Measurements from ENCODE around the gene PARD3B. TPM values are rescaled to one million over a fixed set of nuclear protein-coding genes. Genes with fewer than 3 reads are reported as not detected.

The PARD3B gene
- total and polyA plus RNA-seq, 10 of the 15 experiments (the other 5 are each of a cell fraction or from before 2014, with no cell fraction given), result 0.01 to 0.54 (median 0.07) TPM; not detected in 7

DNA sequence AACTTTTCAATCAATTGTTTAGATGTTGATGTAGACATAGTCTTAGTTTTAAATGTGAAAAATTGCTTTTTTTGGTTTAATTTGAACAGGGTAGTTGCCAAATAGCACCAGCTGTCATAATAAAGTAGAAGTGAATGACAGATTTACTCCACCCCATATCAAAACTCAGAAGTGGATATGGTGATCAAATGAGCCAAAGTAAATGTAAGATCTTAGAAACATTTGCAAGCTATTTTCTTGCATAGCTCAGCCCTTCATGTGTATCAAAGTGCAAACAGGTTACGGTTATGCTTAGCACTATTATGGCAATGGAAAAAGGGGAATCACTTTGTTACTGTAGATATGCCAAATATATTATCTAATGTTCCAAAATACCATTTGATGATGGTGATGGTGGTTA, 596.1 kb downstream of the PARD3B start (continued):
- TF ChIP-seq, protein P1, sequence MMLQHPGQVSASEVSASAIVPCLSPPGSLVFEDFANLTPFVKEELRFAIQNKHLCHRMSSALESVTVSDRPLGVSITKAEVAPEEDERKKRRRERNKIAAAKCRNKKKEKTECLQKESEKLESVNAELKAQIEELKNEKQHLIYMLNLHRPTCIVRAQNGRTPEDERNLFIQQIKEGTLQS (IDR thresholded peaks at IDR 0.05; ENCODE audit: borderline replicate concordance, extremely low read depth, low read depth, low read length), result no peak
- TF ChIP-seq SPI1 (IDR thresholded peaks at IDR 0.05; ENCODE audit: borderline replicate concordance, insufficient read depth, low read depth, low read length), result no peak
- TF ChIP-seq NR2C2 (IDR thresholded peaks at IDR 0.05; ENCODE audit: borderline replicate concordance, control insufficient read depth, insufficient read length, low read depth), result no peak
- no peak for TF ChIP-seq TARDBP (IDR thresholded peaks at IDR 0.05; ENCODE audit: borderline replicate concordance)
- no peak for TF ChIP-seq NR2C1 (IDR thresholded peaks at IDR 0.05)
- no peak for TF ChIP-seq POU2F2 (IDR thresholded peaks at IDR 0.05; ENCODE audit: borderline replicate concordance, low read depth, low read length)

DNA sequence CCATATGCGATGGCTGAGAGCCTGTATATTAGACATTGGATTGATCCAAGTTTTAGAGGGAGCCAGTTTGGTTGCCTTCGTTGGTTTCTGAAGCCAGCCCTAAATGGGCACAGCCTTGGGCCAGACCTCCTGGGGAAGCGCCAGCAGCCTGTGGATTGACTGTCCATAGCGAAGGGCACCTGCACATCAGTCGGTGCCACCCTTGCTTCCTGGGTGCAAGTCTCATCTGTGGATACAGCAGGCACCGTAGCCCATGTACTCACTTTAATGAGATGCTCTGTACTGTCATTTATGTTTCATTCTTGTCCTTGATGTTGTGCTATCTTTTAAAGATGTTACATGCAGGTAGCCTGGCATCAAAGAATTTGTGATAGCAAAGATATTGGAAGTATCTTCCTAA, 600.6 kb downstream of the PARD3B start:
- Histone ChIP-seq H3K4me1 (ENCODE audit: control insufficient read depth, insufficient read depth, low read length) (no peaks in the 10 kb centered on the region), H3K4me3 (no peak overlapping the region), H3K27me3 (replicated peaks in 1 of 2; ENCODE audit: control insufficient read depth in 2 of 2, insufficient read depth in 2 of 2, low read length in 1 of 2) (no peaks in the 10 kb centered on the region), H4K20me1 (ENCODE audit: control insufficient read depth, insufficient read depth) (no peaks in the 10 kb centered on the region), H3K27ac (ENCODE audit: control insufficient read depth, insufficient read depth) (no peak overlapping the region), H3K9ac (ENCODE audit: control insufficient read depth, insufficient read depth, low read length) (no peak overlapping the region), H3K4me2 (ENCODE audit: control insufficient read depth, insufficient read depth) (no peak overlapping the region), H3K36me3 (ENCODE audit: control insufficient read depth in 2 of 2, insufficient read depth in 2 of 2, low read length in 1 of 2) (no peaks in the 10 kb centered on the region), H2AFZ (ENCODE audit: control insufficient read depth, low read depth, low read length) (no peak overlapping the region), H3K79me2 (ENCODE audit: control insufficient read depth, insufficient read depth, low read length) (no peaks in the 10 kb centered on the region), H3K9me3 (replicated peaks; ENCODE audit: control insufficient read depth, insufficient read depth, low read length) (no peaks in the 10 kb centered on the region)
- CTCF ChIA-PET, result no interaction called here
- in situ Hi-C loops (cut with MboI), result no loop called here
- no TSS peak for BruUV-seq (replicated peaks)
- no peak for FAIRE-seq
- POLR2A ChIA-PET, result no interaction called here
- intact Hi-C loops (cut with micrococcal nuclease; ENCODE audit: unreplicated experiment), result no loop called here
- no peak for ATAC-seq
- TF ChIP-seq BCL11A (IDR thresholded peaks at IDR 0.05; ENCODE audit: low read depth, low read length) (no peak), SMARCA5 (IDR thresholded peaks at IDR 0.05) (no peak), TCF12 (IDR thresholded peaks at IDR 0.05; ENCODE audit: low read depth, low read length) (no peak), RUNX3 (IDR thresholded peaks at IDR 0.05; ENCODE audit: low read length) (no peak), MTA3 (IDR thresholded peaks at IDR 0.05; ENCODE audit: borderline replicate concordance, low read length) (no peak), EGR1 (IDR thresholded peaks at IDR 0.05; ENCODE audit: borderline replicate concordance in 1 of 2, low read depth in 2 of 2, low read length in 2 of 2) (no peak)
- no peak for DNase-seq (ENCODE audit: low read depth, low spot score)
- 53% methylated on average over 6 of the region's 6 CpGs for WGBS (ENCODE audit: insufficient coverage, insufficient replicate concordance, low lambda C conversion rate, missing lambda C conversion rate)
- RAD21 ChIA-PET (ENCODE audit: unreplicated experiment), result no interaction called here
- SMC1A ChIA-PET (ENCODE audit: uncharacterized antibody, unreplicated experiment), result no interaction called here
